HepG2 (cell line): ENCODE data around the gene SLC25A18. TPM values are rescaled to one million over a fixed set of nuclear protein-coding genes. Genes with fewer than 3 reads are reported as not detected.

Source experiments
- BORCS8-MEF2B ChIP-seq: sonication (generic); formaldehyde crosslinking; IDR thresholded peaks from 2 replicates; pipeline ENCODE4 v1.8.0; 2022; ENCODE audit warnings: mild to moderate bottlenecking, missing genetic modification reagents
- CC2D1A ChIP-seq: sonication (generic); formaldehyde crosslinking; IDR thresholded peaks from 2 replicates; pipeline ENCODE4 v1.8.1; 2023; ENCODE audit warnings: mild to moderate bottlenecking, missing genetic modification reagents
- EZH2 ChIP-seq: conservative IDR thresholded peaks from 2 replicates; pipeline ENCODE4 v1.6.1; 2012; ENCODE audit warnings: mild to moderate bottlenecking, low read depth, low read length, moderate library complexity
- FOXO1 ChIP-seq: sonication (generic); formaldehyde crosslinking; IDR thresholded peaks from 2 replicates; pipeline ENCODE4 v1.4.0; 2020; ENCODE audit warnings: missing genetic modification reagents
- HMGA1 ChIP-seq: sonication (generic); formaldehyde crosslinking; conservative IDR thresholded peaks from 2 replicates; pipeline ENCODE4 v1.4.0; 2020; ENCODE audit warnings: missing genetic modification reagents
- JUN ChIP-seq: sonication (generic); formaldehyde crosslinking; IDR thresholded peaks from 2 replicates; pipeline ENCODE4 v1.4.0; 2020; ENCODE audit warnings: mild to moderate bottlenecking, missing genetic modification reagents
- KAT7 ChIP-seq: IDR thresholded peaks from 2 replicates; pipeline ENCODE4 v1.6.1; 2018; ENCODE audit warnings: borderline replicate concordance, missing compliant biosample characterization
- KAT8 ChIP-seq: IDR thresholded peaks from 2 replicates; pipeline ENCODE4 v1.6.1; 2016; ENCODE audit warnings: missing genetic modification reagents, missing compliant biosample characterization
- KLF16 ChIP-seq, 2 experiments: sonication (generic) in 1 of 2; formaldehyde crosslinking in 1 of 2; IDR thresholded peaks; 2 replicates each; pipeline versions ENCODE4 v1.6.1 to v1.8.0; 2016 to 2023; ENCODE audit warnings: missing genetic modification reagents in 2 of 2, missing compliant biosample characterization in 1 of 2
- RAD21 ChIP-seq: fragments of 450-650 bp; formaldehyde crosslinking; IDR thresholded peaks from 2 replicates; pipeline ENCODE4 v1.5.0; 2020; ENCODE audit warnings: mild to moderate bottlenecking
- TEF ChIP-seq: sonication (generic); formaldehyde crosslinking; IDR thresholded peaks from 2 replicates; pipeline ENCODE4 v1.5.0; 2020; ENCODE audit warnings: missing genetic modification reagents
- TFDP2 ChIP-seq: sonication (generic); formaldehyde crosslinking; IDR thresholded peaks from 2 replicates; pipeline ENCODE4 v1.4.0; 2020; ENCODE audit warnings: missing genetic modification reagents
- ZFP91 ChIP-seq: sonication (generic); formaldehyde crosslinking; IDR thresholded peaks from 2 replicates; pipeline ENCODE4 v1.9.0; 2022; ENCODE audit warnings: missing genetic modification reagents, mild to moderate bottlenecking, borderline replicate concordance
- ZNF567 ChIP-seq: sonication (generic); formaldehyde crosslinking; IDR thresholded peaks from 2 replicates; pipeline ENCODE4 v1.8.1; 2023; ENCODE audit warnings: mild to moderate bottlenecking, missing genetic modification reagents, borderline replicate concordance
- ZNF737 ChIP-seq: sonication (generic); formaldehyde crosslinking; IDR thresholded peaks from 2 replicates; pipeline ENCODE4 v1.5.0; 2020; ENCODE audit warnings: missing genetic modification reagents, mild to moderate bottlenecking, borderline replicate concordance
- polyA plus RNA-seq, 8 experiments: library from polyadenylated mRNA; depleted of rRNA in 3 of 8; stranded (reverse) in 7 of 8; unstranded in 1 of 8; fragments of >200 nt; fragmentation: Illumina TruSeq in 4 of 8; extraction: Trizol in 4 of 8; gene quantifications; 2 replicates each; pipeline versions ENCODE4 v1.2.1 to v1.2.3, GENCODE V29; 2011 to 2016; ENCODE audit warnings: low read depth in 4 of 8, missing spikeins in 1 of 8, mixed read lengths in 1 of 8; ENCODE audit not compliant: insufficient read depth in 1 of 8
- total RNA-seq, 5 experiments: library from RNA; depleted of rRNA; stranded (reverse); fragments of >200 nt; fragmentation: Illumina TruSeq; extraction: Trizol; gene quantifications; 2 replicates each; pipeline ENCODE4 v1.2.3, GENCODE V29; 2016; ENCODE audit warnings: low read depth in 1 of 5
- TF ChIP-seq, protein P1 (sequence below): sonication (generic); formaldehyde crosslinking; IDR thresholded peaks from 2 replicates; pipeline ENCODE4 v1.4.0; 2020; ENCODE audit warnings: missing genetic modification reagents, borderline replicate concordance
- TF ChIP-seq, protein P2 (sequence below): sonication (generic); formaldehyde crosslinking; IDR thresholded peaks from 2 replicates; pipeline ENCODE4 v1.8.0; 2022; ENCODE audit warnings: mild to moderate bottlenecking, missing genetic modification reagents, moderate library complexity

The SLC25A18 gene
- total and polyA plus RNA-seq, 2 of the 13 experiments (the other 11 are each of a cell fraction or from before 2014, with no cell fraction given) = 0.28 to 0.75 TPM

DNA sequence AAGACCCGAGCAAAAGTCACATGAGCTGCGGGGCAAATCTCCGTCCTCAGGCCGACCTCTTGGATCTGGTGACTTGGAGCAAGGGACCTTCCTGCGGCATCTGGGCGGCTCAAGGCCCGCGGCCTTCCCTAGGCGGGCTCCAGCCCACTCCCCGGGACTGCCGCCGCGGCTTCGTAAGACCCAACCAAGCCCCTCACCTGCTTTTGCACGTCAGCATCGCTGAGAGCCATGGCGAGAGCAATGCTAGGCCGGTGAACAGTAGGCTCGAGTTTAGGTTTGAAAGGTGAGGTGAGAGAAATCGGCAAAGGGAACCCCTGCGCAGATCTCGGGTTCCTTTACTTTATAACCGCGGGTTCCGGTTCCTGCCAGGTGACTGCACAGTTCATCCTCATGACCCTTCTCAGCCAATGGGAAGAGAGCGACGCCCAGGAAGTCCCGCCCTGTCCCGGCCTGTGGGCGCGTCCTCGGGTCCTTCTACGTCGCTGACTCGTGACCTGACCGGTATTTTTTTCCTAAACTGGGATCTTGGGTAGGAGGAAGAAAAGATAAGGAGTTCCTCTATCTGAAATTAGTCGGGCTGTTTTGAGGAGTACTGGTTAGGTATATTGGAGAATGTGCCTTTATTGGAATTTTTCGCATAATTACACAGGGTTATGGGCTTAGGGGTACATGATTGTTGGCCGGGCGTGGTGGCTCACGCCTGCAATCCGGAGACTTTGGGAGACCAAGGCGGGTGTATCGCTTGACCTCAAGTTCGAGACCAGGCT is 65.3 kb downstream of the SLC25A18 start, which contains the start of gene ATP6V1E1 (continued):
- TF ChIP-seq, protein P1, sequence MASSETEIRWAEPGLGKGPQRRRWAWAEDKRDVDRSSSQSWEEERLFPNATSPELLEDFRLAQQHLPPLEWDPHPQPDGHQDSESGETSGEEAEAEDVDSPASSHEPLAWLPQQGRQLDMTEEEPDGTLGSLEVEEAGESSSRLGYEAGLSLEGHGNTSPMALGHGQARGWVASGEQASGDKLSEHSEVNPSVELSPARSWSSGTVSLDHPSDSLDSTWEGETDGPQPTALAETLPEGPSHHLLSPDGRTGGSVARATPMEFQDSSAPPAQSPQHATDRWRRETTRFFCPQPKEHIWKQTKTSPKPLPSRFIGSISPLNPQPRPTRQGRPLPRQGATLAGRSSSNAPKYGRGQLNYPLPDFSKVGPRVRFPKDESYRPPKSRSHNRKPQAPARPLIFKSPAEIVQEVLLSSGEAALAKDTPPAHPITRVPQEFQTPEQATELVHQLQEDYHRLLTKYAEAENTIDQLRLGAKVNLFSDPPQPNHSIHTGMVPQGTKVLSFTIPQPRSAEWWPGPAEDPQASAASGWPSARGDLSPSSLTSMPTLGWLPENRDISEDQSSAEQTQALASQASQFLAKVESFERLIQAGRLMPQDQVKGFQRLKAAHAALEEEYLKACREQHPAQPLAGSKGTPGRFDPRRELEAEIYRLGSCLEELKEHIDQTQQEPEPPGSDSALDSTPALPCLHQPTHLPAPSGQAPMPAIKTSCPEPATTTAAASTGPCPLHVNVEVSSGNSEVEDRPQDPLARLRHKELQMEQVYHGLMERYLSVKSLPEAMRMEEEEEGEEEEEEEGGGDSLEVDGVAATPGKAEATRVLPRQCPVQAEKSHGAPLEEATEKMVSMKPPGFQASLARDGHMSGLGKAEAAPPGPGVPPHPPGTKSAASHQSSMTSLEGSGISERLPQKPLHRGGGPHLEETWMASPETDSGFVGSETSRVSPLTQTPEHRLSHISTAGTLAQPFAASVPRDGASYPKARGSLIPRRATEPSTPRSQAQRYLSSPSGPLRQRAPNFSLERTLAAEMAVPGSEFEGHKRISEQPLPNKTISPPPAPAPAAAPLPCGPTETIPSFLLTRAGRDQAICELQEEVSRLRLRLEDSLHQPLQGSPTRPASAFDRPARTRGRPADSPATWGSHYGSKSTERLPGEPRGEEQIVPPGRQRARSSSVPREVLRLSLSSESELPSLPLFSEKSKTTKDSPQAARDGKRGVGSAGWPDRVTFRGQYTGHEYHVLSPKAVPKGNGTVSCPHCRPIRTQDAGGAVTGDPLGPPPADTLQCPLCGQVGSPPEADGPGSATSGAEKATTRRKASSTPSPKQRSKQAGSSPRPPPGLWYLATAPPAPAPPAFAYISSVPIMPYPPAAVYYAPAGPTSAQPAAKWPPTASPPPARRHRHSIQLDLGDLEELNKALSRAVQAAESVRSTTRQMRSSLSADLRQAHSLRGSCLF (CRISPR knock-in tag) = 0 out of 2 replicates have a peak, but pooled peaks have one; percentile 32
- TF ChIP-seq, protein P2, sequence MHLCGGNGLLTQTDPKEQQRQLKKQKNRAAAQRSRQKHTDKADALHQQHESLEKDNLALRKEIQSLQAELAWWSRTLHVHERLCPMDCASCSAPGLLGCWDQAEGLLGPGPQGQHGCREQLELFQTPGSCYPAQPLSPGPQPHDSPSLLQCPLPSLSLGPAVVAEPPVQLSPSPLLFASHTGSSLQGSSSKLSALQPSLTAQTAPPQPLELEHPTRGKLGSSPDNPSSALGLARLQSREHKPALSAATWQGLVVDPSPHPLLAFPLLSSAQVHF (CRISPR knock-in tag) = no peak
- TF ChIP-seq TEF (no peak), ZFP91 (peak; percentile 86; the same call in 1 of the 2 replicates), JUN (CRISPR knock-in tag) (no peak), RAD21 (no peak), KAT8 (CRISPR knock-in tag) (peak; percentile 95), TFDP2 (CRISPR knock-in tag) (no peak; the same call in 1 of the 2 replicates), ZNF567 (no peak), KLF16 (CRISPR knock-in tag; IDR thresholded peaks at IDR 0.05) (no peak), EZH2 (no peak), ZNF737 (CRISPR knock-in tag) (no peak; the same call in 1 of the 2 replicates), CC2D1A (no peak), BORCS8-MEF2B (0 out of 2 replicates have a peak, but pooled peaks have one; percentile 31), HMGA1 (no peak), KAT7 (CRISPR knock-in tag) (no peak), FOXO1 (no peak)
